Heart left ventricle (tissue), 13 donors: ENCODE data around the gene GPX4.

Experiments
- CTCF ChIP-seq, 12 donors: fragments of 200-600 bp; sonication (generic) in 4 of 12; IDR thresholded peaks; one replicate each; pipeline versions ENCODE4 v1.5.0 to v1.8.0; 2018 to 2022; ENCODE audit warnings: antibody characterized with exemption in 12 of 12, mild to moderate bottlenecking in 5 of 12
- POLR2A ChIP-seq, 2 donors: fragments of 450-650 bp; IDR thresholded peaks; one replicate each; pipeline ENCODE4 v1.6.1; 2017; ENCODE audit warnings: antibody characterized with exemption in 2 of 2, mild to moderate bottlenecking in 2 of 2, moderate library complexity in 2 of 2
- donor health status: ischemic (EF 13 %, LVEDD 7.1; RV severe dilation, severe dysfunction).
- donor health status: DM: no; HTN: yes; CAD: no.
- donor health status: DM: no; HTN: no; CAD: no.
- donor health status: ischemic (EF 25% LVEDD 6.9; RV normal size, moderate dysfunction).
- donor health status: ischemic (EF 25% LVEDD 5.7; RV mildly dilated, moderate dysfunction).
- donor health status: ischemic (EF 35%, LVEDD 5.7; RV mildly dilated, moderate dysfunction).
- donor health status: nonischemic (EF 11% LVEDD 7.7; RV severe dilation, severe dysfunction).
- donor health status: DM: yes; HTN: yes; CAD: no.
- donor health status: PGD.
- donor health status: ischemic (EF 29% LVEDD 5.4; RV normal size, mild dysfunction).
- donor health status: nonischemic (EF 23%, LVEDD 6.1; RV moderate dilation, normal function).

- TF ChIP-seq CTCF (IDR thresholded peaks at IDR 0.05) (no peak), POLR2A (IDR thresholded peaks at IDR 0.05) (no peak)
These were observed 15.3 kb upstream of the GPX4 start for GRCh38 chr19:1088416-1089010.
